ENCODE data around the gene DCAF15. TPM values are rescaled to one million over a fixed set of nuclear protein-coding genes. Genes with fewer than 3 reads are reported as not detected.
A peak's percentile ranks its signal among the peaks of the same experiment; 100 is the strongest.
"Not testable (repeated sequence)": the region's sequence is repeated elsewhere in the genome, so short reads cannot be mapped to it uniquely, and the experiment has no call there.

The DCAF15 gene, protein sequence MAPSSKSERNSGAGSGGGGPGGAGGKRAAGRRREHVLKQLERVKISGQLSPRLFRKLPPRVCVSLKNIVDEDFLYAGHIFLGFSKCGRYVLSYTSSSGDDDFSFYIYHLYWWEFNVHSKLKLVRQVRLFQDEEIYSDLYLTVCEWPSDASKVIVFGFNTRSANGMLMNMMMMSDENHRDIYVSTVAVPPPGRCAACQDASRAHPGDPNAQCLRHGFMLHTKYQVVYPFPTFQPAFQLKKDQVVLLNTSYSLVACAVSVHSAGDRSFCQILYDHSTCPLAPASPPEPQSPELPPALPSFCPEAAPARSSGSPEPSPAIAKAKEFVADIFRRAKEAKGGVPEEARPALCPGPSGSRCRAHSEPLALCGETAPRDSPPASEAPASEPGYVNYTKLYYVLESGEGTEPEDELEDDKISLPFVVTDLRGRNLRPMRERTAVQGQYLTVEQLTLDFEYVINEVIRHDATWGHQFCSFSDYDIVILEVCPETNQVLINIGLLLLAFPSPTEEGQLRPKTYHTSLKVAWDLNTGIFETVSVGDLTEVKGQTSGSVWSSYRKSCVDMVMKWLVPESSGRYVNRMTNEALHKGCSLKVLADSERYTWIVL
- 36.7 and 46.9 TPM in 2 replicates for polyA plus RNA-seq (2014; cell fraction: cytosol; rRNA removed)
- polyA plus RNA-seq (2014; cell fraction: nucleus; rRNA removed) = 120 and 125 TPM in 2 replicates

DNA sequence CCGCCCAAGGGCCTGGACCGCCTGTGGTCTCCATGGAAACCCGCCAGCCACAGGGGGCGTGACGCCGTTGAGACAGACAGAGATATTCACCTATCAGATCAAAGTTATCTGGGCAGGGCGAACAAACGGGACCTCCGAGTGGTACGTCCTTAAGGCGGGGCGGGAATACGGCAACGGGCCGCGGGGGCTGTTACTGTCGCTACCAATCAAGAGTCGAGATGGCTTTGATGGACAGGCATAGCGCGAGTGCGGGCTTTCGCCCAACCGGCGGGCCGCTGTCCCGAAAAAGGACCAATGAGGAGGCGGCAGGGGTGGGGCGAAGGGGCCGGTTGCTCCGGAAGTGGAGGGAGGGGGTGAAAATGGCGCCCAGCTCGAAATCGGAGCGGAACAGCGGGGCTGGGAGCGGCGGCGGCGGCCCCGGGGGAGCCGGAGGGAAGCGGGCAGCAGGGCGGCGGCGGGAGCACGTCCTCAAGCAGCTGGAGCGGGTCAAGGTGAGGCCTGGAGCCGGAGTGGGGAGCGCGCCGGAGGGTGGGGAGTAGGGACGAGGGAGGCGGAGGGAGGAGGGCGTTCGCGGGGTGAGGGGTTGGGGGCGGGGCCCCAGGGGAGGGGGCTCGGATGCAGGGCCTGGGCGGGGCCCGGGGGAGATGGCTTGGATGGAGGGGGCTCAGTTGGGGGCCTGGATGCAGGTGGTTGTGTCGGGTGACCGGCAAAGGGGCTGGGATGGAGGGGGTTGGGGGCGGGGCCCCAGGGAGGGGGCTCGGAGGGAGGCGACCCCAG lies at the start of gene DCAF15:
TSS of gene DCAF15 (plus strand) at position 356 of the 777 bp plus-strand sequence. CDS start at position 360, 4 bp downstream.
- DNase-seq (ENCODE audit: low spot score) = peak; percentile 99

GRCh38 chr19:13902993-13903555 lies 49.2 kb upstream of the DCAF15 start:
- no peak for DNase-seq (ENCODE audit: low spot score)

GRCh38 chr19:13905634-13906520 lies 46.4 kb upstream of the DCAF15 start, which contains the start of the genes BRME1 and CC2D1A:
BRME1 (minus strand) TSS chr19:13906117; CDS start chr19:13904892, 1,225 bp downstream.
CC2D1A (plus strand) TSS chr19:13906201; CDS start chr19:13906442, 241 bp downstream.
- DNase-seq (ENCODE audit: low spot score) = peak; percentile 86

DNA sequence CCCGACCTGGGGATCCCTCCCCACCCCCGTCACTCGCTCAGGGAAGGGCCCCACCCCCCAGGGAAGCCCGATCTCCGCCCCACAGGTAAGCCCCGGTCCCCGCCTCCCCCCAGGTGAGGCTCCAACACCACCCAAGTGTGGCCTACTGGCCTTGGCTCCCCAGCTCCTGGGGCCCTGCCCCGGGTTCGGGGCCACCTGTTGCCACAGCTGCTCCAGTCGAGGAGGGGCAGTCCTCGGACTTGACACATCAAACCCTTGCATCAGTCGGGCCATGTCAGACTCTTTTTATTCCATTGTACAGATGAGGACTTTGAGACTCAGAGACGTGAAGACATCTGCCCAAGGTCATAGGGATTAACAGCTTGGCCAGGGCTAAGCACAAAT lies 45.8 kb upstream of the DCAF15 start:
- DNase-seq (ENCODE audit: low spot score) = no peak

DNA sequence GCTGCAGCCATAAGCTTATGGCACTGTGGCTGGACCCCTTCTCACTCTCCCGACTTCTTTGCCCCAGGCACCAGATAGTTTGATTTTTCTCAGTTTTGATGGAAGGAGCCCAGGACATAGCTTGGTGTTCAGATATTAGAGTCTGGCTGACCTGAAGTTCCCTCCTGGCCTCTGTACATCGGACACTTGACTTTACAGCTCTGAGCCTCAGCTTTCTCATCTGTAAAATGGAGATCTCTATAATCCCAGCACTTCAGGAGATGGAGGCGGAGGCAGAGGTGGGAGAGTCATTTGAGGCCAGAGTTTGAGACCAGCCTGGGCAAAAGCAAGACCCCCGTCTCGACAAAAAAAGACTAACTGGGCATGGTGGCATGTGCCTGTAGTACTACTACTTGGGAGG lies 45.4 kb upstream of the DCAF15 start:
- no peak for DNase-seq (ENCODE audit: low spot score)

- DNase-seq (ENCODE audit: low spot score) = no peak
Measured at GRCh38 chr19:13908674-13909073, 43.6 kb upstream of the DCAF15 start.

DNA sequence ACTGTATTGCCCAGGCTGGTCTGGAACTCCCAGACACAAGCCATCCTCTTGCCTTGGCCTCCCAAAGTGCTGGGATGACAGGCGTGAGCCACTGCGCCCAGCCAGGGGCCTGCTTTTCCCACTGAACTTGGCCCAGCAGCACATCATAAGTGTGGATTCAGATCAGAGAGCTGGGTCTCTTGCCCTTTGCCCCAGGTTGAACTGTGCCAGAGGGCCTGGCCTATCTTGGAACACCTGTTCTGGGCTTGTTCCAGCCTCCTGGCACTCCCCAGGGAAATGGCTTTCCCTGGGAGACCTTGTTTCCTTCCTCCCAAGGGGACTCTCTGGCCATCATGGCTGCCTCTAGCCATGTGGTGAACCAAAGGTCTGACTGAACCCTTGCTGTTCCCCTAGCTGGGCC lies 42.9 kb upstream of the DCAF15 start:
- no peak for DNase-seq (ENCODE audit: low spot score)

- DNase-seq (ENCODE audit: low spot score) = no peak
Measured at GRCh38 chr19:13913352-13913751, 39.0 kb upstream of the DCAF15 start.

DNA sequence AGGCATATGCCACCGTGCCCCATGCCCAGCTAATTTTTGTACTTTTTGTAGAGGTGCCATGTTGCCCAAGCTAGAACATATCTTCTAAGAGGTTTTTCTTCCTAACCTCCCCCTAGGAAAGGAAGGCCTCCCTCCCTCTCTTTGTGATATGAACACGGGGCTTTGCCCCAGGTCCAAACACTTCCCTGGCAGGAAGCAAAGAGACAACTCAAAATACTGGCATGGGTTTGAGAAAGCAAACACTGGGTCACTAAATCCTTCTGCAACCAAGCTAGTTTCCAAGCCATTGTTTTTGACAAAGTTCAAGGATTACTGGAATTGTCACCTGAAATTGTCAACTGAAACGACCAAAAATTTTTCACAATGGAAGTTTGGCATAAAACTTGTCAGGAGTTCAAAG lies 37.5 kb upstream of the DCAF15 start:
- no peak for DNase-seq (ENCODE audit: low spot score)

DNA sequence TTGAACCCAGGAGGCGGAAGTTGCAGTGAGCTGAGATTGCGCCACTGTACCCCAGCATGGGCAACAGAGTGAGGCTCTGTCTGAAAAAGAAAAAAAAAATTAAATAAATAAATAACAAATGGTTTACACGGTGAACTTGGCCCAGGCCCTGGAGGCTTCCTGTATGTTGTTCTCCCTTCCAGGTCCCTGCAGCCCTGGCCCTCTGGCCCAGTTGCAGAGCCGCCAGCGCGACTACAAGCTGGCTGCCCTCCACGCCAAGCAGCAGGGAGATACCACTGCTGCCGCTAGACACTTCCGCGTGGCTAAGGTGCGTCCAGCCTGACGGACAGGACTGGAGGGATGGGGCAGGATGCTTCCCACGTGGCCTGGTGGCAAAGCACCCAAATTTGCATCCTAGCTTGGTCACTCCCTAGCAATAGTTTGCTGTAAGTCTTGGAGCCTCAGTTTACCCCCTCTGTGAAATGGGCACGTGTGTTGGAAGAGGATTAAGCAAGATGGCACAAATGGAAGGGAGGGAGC lies 34.4 kb upstream of the DCAF15 start:
- DNase-seq (ENCODE audit: low spot score) = no peak

DNA sequence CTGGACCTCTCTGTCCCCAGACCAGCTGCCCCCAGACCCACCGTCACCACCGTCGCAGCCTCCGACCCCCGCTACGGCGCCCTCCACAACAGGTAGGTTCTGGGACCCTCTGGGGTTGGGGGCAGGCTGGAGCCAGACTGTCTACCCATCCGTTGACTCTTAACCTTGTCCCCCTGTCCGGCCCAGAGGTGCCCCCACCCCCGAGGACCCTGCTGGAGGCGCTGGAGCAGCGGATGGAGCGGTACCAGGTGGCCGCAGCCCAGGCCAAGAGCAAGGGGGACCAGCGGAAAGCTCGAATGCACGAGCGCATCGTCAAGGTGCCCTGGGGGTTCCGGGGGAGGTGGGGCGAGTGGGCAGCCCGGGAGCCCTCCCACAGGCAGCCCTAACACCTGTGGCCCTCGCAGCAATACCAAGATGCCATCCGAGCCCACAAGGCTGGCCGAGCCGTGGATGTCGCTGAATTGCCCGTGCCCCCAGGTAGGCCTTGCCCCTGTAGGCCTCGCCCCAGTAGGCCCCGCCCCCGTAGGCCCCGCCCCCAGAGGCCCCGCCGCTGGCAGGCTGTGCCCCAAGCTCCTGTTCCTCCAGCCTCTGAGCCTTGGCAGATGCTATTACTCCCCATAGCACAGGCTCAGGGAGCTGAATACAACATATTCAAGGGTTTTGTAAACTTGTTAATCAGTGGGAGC lies 33.4 kb upstream of the DCAF15 start:
- DNase-seq (ENCODE audit: low spot score) = no peak

DNA sequence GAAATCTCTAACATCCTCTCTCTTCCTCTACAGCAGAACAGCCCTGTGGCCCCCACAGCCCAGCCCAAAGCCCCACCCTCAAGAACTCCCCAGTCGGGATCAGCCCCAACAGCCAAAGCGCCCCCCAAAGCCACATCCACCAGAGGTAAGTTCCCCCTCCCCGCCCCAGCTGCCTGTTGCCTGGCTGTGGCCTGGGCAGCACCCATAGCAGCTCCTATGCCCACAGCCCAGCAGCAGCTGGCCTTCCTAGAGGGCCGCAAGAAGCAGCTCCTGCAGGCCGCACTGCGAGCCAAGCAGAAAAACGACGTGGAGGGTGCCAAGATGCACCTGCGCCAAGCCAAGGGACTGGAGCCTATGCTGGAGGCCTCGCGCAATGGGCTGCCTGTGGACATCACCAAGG lies 31.8 kb upstream of the DCAF15 start:
- no peak for DNase-seq (ENCODE audit: low spot score)

DNA sequence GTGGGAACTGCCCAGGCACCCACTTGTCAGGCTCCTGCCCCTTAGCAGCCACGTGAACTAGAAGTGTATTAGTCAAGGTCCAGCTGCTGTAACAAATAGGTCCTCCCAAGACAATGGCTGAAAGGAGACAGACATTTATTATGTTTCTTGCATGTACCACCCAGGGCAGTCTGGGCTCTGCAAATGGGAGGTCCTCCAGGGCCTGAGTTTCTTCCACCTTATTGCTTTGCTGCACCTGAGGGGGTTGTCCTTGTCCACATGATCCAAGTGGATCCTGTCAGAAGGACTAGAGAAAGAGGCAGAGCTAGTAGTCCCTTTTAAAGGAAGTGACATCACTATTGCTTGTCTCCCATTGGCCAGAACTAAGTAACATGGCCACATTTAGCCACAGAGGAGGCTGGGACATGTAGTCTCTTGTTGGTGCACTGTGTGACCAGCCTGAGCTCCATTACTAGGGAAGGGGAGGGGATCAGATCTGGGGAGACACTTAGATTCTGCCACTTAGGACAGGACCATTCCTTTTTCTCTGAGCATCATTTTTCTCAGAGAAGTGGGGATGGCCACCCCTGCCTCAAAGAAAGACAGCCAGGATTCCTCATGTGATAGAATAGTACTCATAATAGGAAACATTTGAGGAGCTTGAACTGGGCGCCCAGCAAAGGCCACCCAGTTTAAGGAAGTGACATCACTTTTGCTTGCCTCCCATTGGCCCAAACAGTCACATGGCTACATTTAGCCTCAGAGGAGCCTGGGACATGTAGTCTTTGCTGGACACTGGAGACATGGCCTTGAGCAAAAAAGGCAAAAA lies 31.2 kb upstream of the DCAF15 start:
- peak; percentile 59 for DNase-seq (ENCODE audit: low spot score)

DNA sequence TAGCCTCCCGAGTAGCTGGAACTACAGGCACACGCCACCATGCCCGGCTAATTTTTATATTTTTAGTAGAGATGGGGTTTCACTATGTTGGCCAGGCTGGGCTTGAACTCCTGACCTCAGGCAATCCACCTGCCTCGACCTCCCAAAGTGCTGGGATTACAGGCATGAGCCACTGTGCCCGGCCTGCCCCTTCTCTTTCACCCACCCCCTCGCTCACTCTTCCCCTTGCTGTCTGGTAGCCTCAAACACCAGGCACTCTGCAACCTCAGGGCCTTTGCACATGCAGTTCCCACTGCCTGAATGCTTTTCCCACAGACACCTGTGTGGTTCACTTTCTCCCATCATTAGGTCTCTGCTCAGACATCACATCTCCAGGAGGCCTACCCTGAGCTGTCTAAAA lies 30.2 kb upstream of the DCAF15 start:
- DNase-seq (ENCODE audit: low spot score) = not testable (repeated sequence)

DNA sequence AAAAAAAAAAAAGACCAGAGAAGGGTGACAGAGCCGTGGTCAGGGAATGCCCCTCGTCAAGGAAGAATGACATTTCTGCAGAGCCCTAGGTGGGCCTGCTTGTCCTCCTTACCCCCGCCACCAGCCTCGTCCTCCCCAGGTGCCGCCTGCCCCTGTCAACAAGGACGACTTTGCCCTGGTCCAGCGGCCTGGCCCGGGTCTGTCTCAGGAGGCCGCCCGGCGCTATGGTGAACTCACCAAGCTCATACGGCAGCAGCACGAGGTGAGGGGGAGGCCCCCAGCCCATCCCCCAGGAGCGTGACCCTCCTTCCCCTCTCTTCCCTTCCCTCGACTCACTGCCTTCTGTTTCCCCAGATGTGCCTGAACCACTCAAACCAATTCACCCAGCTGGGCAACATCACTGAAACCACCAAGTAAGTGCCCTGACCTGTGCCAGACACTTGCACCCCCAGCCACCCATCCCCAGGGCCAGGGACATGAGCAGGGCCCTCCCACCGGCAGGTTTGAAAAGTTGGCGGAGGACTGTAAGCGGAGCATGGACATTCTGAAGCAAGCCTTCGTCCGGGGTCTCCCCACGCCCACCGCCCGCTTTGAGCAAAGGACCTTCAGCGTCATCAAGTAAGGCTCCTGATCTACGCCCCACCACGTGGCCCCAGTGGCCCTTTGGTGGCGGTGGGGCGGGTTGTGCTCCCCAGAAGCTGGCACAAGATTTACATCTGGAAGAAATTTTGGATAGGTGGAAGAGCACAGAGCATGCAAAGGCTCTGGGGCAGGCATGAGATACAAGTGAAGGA lies 28.9 kb upstream of the DCAF15 start:
- DNase-seq (ENCODE audit: low spot score) = no peak

DNA sequence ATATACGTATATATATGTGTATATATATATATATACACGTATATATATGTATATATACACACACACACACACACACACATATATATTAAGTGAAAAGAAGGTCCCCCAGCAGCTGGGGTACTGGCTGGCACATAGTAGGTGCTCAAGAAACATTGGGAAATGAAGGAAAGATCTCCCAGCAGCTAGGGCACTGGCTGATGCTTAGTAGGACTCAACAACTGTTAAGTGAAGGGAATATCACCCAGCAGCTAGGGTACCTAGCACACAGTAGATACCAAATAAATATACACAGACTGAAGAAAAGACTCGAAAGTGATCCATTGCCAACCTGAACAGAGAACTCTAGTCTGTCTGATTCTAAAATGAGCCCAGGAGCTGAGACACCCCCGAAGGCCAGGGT lies 26.3 kb upstream of the DCAF15 start:
- no peak for DNase-seq (ENCODE audit: low spot score)

DNA sequence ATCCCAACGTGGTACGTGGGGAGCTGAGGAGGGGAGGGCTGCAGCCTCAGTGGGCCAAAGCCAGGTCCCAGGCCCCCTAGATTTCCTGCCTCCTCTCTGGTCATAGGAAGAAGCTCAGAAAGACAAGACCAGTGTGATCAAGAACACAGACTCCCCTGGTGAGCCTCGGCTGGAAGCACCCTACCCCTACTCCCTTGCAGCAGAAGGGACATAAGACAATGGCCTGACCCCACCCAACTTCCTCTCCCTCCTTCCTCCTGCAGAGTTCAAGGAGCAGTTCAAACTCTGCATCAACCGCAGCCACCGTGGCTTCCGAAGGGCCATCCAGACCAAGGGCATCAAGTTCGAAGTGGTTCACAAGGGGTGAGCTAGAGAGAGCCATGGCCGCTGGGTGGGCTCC lies 25.6 kb upstream of the DCAF15 start:
- DNase-seq (ENCODE audit: low spot score) = no peak

- no peak for DNase-seq (ENCODE audit: low spot score)
Measured at GRCh38 chr19:13929340-13929739, 23.0 kb upstream of the DCAF15 start.
